Amygdala (tissue), 56 donors: ENCODE data around the gene METTL26.

Experiments
- DNase-seq, 56 donors: peaks; one replicate each; lab custom pipeline; 2025; lab: John Stamatoyannopoulos, UW

METTL26 gene

GRCh38 chr16:675884-676564 is 39.9 kb upstream of the METTL26 start:
- DNase-seq, result peak in 1 of 56 donors; percentile 21

GRCh38 chr16:674968-675883 is 39.1 kb upstream of the METTL26 start, which contains the start of gene RHBDL1:
Gene RHBDL1 (plus strand): TSS chr16:675671. CDS start chr16:675791, 120 bp downstream.
- DNase-seq, result peak in 32 of 56 donors; percentile 17 to 78 (median 40)

- no peak for DNase-seq
Observed at GRCh38 chr16:674214-674881, 38.2 kb upstream of the METTL26 start.

GRCh38 chr16:673399-673991 is 37.4 kb upstream of the METTL26 start:
- no peak for DNase-seq

- no peak for DNase-seq
Observed at GRCh38 chr16:672851-673250, 36.7 kb upstream of the METTL26 start.

- no peak for DNase-seq
Observed at GRCh38 chr16:672371-672770, 36.3 kb upstream of the METTL26 start.

GRCh38 chr16:671353-672131 is 35.4 kb upstream of the METTL26 start:
- peak in 1 of 56 donors; percentile 10 for DNase-seq

- DNase-seq, result no peak
Observed at GRCh38 chr16:670485-671352, 34.6 kb upstream of the METTL26 start.

- no peak for DNase-seq
Observed at GRCh38 chr16:669666-670065, 33.6 kb upstream of the METTL26 start.

GRCh38 chr16:668519-669171 is 32.5 kb upstream of the METTL26 start:
- DNase-seq, result no peak

- peak in 55 of 56 donors; percentile 31 to 95 (median 81) for DNase-seq
Observed at GRCh38 chr16:667780-668518, 31.8 kb upstream of the METTL26 start, which contains the start of gene RHOT2. Gene RHOT2 (plus strand): TSS chr16:668132. CDS start chr16:668200, 68 bp downstream.

- no peak for DNase-seq
Observed at GRCh38 chr16:667113-667779, 31.1 kb upstream of the METTL26 start.

- no peak for DNase-seq
Observed at GRCh38 chr16:666572-666971, 30.5 kb upstream of the METTL26 start.

GRCh38 chr16:662597-662996 is 26.5 kb upstream of the METTL26 start:
- no peak for DNase-seq

- DNase-seq, result no peak
Observed at GRCh38 chr16:662095-662494, 26.0 kb upstream of the METTL26 start.

GRCh38 chr16:661184-661821 is 25.2 kb upstream of the METTL26 start:
- peak in 2 of 56 donors; percentile 24 to 61 for DNase-seq
